ENCODE data around the gene NIPA2.

Gene NIPA2

DNA sequence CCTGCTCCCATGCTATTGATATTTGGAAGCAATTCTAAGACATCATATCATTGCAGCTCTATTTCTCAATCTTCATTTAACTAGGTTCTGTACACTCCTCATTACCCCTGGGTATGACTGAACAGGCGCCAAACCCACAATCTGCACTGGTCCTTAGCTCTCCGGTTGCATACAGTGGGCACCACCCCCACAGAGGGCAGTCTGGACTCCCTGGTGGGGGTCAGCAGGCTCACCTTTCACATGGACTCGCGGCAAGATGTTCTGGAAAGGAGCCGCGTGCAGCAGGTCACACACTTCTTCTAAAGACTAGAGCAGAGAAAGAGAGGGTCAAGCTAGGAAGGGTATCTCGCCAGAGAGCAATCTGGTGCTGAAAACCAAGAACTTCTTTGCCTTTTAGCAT is 36.5 kb downstream of the NIPA2 start:
- intact Hi-C loops (cut with micrococcal nuclease): loop anchor here (10.0 kb wide), 2 partner anchors 60 to 150 kb away; no protein-coding TSS in a partner anchor
- Mint-ChIP-seq H3K4me1 (ENCODE audit: low read depth) (no peaks in the 10 kb centered on the region), H3K27me3 (no peaks in the 10 kb centered on the region), H3K36me3 (ENCODE audit: low read depth) (peaks cover 100% of the 10 kb centered on the region), H3K27ac (no peak overlapping the region), H3K4me3 (no peak overlapping the region), H3K9me3 (no peaks in the 10 kb centered on the region)

DNA sequence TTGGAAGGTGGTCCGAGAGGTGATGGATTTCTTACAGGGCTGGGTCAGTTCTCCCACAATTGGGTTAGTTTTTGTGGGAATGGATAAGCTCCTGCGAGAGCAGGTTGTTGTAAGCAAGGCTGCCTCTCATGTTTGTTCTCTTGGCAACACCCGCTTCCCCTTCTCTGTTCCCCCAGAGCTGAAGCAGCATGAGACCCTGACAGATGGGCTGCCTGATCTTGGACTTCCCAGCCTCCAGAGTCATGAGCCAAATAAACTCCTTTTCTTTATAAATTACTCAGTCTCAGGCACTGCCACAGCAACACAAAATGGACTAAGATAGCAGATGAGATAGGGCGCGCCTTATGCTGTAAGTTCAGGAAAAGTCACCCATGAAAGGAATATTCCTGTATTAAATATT is 38.7 kb downstream of the NIPA2 start:
- Mint-ChIP-seq H3K27me3 (no peaks in the 10 kb centered on the region), H3K9me3 (no peaks in the 10 kb centered on the region), H3K27ac (no peak overlapping the region), H3K36me3 (ENCODE audit: low read depth) (peaks cover 100% of the 10 kb centered on the region), H3K4me1 (ENCODE audit: low read depth) (no peaks in the 10 kb centered on the region), H3K4me3 (no peak overlapping the region)
- intact Hi-C loops (cut with micrococcal nuclease): loop anchor here (10.0 kb wide), 2 partner anchors 58 to 148 kb away; no protein-coding TSS in a partner anchor

DNA sequence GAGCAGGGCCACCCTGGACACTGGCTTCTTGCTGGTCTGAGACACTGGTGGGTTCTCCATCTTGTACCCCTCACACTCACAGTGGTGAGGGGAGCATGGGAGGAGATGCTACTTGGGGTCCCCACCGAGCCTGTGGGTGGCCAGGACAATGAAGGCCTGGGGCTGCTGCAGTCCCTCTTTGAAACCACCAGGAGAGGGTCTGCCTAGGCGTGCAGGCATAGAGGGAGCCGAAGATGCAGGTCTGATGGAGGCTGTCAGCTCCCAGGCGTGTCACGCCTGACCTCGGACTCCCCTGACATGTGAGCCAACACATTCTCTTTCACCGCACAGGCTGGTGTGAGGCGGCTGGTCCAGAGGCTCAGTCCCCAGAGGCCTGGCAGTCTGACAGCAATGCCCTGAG is 39.1 kb downstream of the NIPA2 start:
- Mint-ChIP-seq H3K4me3 (no peak overlapping the region), H3K36me3 (ENCODE audit: low read depth) (peaks cover 100% of the 10 kb centered on the region), H3K27ac (no peak overlapping the region), H3K9me3 (no peaks in the 10 kb centered on the region), H3K27me3 (no peaks in the 10 kb centered on the region), H3K4me1 (ENCODE audit: low read depth) (no peaks in the 10 kb centered on the region)
- intact Hi-C loops (cut with micrococcal nuclease): loop anchor here (10.0 kb wide), 2 partner anchors 57 to 147 kb away; no protein-coding TSS in a partner anchor

- Mint-ChIP-seq H3K27me3 (no peaks in the 10 kb centered on the region), H3K4me1 (ENCODE audit: low read depth) (no peaks in the 10 kb centered on the region), H3K27ac (no peak overlapping the region), H3K36me3 (ENCODE audit: low read depth) (peaks cover 100% of the 10 kb centered on the region), H3K9me3 (no peaks in the 10 kb centered on the region), H3K4me3 (no peak overlapping the region)
- intact Hi-C loops (cut with micrococcal nuclease): loop anchor here (10.0 kb wide), 2 partner anchors 57 to 147 kb away; no protein-coding TSS in a partner anchor
Observed at GRCh38 chr15:22878103-22878502, 39.6 kb downstream of the NIPA2 start.

DNA sequence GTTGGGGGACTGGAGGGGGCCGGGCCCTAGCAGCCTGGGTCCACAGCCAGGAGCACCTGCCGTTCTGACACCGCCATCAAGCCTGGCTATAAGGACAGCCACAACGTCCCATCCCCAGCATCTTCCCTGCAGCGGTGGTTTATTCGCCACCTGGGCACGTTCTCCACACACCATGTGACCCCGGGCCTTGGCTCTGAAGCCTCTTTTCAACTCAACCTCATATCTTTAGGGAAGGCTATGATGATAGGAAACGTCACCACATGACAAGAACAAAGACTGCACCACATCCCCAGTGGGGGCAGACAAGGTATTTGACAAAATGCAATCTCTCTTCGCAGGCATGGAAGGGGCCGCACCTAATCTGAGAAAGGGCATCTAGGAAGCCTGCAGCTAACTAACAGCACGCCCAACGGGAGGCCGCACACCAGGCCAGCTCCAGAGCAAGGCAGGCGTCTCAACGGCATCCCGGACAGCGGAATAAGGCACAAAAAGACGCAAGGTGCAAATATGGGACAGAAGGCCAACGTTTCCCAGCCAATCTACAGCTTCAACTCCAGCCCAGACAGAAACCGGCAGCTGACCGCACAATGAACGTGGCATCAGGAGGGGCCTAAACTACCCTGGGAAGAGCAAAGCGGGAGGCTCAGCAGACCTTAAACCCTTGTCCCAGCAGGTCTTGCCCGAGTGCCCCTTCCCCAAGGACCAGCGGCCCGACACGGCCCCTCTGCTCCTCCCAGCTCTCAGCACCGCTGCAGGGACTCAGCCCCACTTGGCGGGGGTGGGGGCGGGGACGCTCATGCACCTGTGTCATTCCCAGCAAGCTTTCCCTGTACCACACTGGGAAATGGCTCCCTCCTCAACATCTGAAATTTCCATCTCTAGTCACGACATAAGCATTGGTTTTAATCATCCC is 41.9 kb downstream of the NIPA2 start:
- Mint-ChIP-seq H3K9me3 (no peaks in the 10 kb centered on the region), H3K4me1 (ENCODE audit: low read depth) (no peaks in the 10 kb centered on the region), H3K27ac (no peak overlapping the region), H3K36me3 (ENCODE audit: low read depth) (peaks cover 100% of the 10 kb centered on the region), H3K27me3 (no peaks in the 10 kb centered on the region), H3K4me3 (no peak overlapping the region)
- intact Hi-C loops (cut with micrococcal nuclease): no loop called here

DNA sequence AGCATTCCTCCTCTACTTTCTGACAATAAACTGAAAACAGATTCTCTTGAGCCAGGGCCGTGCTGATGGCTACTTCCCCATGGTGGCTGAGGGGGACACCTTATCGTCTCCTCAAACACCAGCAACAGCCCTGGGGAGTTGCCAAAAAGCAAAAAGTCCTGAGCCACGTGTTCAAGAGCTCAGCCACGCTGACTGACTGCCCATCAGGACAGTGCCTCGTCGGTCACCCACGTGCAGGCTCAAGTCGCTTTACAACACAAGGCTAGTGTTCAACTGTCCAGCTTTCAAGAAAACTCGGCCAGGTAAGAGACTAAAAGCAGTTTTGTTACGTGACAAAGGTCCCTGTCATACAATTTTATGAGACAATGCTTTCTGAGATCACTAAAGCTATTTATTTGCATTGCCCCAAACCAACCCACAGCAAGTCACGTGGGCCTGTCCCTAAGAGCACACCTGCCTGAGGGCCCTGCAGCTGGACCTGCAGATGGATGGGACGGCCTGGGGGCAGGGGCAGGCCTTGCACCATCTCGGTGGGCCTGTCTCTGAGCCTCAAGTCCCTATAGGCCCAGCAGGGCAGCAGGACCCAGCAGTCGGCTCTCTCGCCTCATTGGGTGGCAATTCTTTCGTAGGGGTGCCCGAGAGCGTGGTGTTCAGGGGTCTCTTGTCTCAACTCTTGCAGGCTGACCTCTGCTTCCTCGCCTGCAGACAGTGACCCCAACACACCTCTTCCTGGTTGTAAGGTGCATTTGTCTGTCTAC is 42.7 kb downstream of the NIPA2 start:
- Mint-ChIP-seq H3K27me3 (no peaks in the 10 kb centered on the region), H3K9me3 (no peaks in the 10 kb centered on the region), H3K4me3 (no peak overlapping the region), H3K4me1 (ENCODE audit: low read depth) (no peaks in the 10 kb centered on the region), H3K36me3 (ENCODE audit: low read depth) (peaks cover 100% of the 10 kb centered on the region), H3K27ac (no peak overlapping the region)
- intact Hi-C loops (cut with micrococcal nuclease): no loop called here

GRCh38 chr15:22881739-22882440 is 43.4 kb downstream of the NIPA2 start:
- Mint-ChIP-seq H3K27ac (no peak overlapping the region), H3K4me3 (no peak overlapping the region), H3K36me3 (ENCODE audit: low read depth) (peaks cover 100% of the 10 kb centered on the region), H3K4me1 (ENCODE audit: low read depth) (no peaks in the 10 kb centered on the region), H3K9me3 (no peaks in the 10 kb centered on the region), H3K27me3 (no peaks in the 10 kb centered on the region)
- intact Hi-C loops (cut with micrococcal nuclease): no loop called here

DNA sequence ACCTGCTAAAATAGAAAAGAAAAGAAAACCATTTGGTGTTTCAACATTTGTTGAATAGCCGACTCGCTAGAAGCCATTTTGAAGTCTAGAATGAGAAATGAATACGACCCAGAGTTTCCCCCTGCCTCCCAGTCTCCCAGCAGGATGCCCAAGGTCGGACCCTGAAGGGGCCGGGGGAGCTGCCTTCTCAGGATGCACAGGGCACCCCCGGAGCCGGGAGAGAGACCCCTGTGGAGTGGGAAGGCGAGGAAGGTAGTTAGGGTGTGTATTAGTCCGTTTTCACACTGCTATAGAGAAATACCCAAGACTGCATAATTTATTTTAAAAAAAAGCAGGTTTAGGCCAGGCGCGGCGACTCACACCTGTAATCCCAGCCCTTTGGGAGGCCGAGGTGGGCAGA is 44.7 kb downstream of the NIPA2 start:
- intact Hi-C loops (cut with micrococcal nuclease): no loop called here
- no peaks in the 10 kb centered on the region for H3K9me3 Mint-ChIP-seq
- peaks cover 100% of the 10 kb centered on the region for H3K36me3 Mint-ChIP-seq (ENCODE audit: low read depth)
- no peaks in the 10 kb centered on the region for H3K4me1 Mint-ChIP-seq (ENCODE audit: low read depth)
- H3K27me3 Mint-ChIP-seq: no peaks in the 10 kb centered on the region
- H3K27ac Mint-ChIP-seq: no peak overlapping the region
- no peak overlapping the region for H3K4me3 Mint-ChIP-seq

GRCh38 chr15:22884344-22884743 is 45.9 kb downstream of the NIPA2 start:
- intact Hi-C loops (cut with micrococcal nuclease): no loop called here

DNA sequence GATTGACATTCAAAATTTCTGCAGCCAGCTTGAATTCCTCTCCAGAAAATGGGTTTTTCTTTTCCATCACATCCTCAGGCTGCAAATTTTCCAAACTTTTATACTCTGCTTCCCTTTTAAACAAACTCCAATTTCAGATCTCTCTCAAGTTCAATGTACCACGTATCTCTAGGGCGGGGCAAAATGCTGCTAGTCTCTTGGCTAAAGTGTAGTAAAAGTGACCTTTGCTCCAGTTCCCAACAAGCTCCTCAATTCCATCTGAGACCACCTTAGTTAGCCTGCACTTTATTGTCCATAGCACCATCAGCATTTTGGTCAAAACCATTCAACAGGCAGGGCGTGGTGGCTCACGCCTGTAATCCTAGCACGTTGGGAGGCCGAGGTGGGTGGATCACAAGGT is 46.7 kb downstream of the NIPA2 start:
- H3K27ac Mint-ChIP-seq: no peak overlapping the region
- H3K9me3 Mint-ChIP-seq: no peaks in the 10 kb centered on the region
- intact Hi-C loops (cut with micrococcal nuclease): no loop called here
- H3K36me3 Mint-ChIP-seq (ENCODE audit: low read depth): peaks cover 100% of the 10 kb centered on the region
- H3K4me3 Mint-ChIP-seq: no peak overlapping the region
- no peaks in the 10 kb centered on the region for H3K27me3 Mint-ChIP-seq
- H3K4me1 Mint-ChIP-seq (ENCODE audit: low read depth): no peaks in the 10 kb centered on the region

More at GRCh38 chr15:22884344-22884743, 45.9 kb downstream of the NIPA2 start:
- Mint-ChIP-seq H3K27me3 (no peaks in the 10 kb centered on the region), H3K4me1 (ENCODE audit: low read depth) (no peaks in the 10 kb centered on the region), H3K27ac (no peak overlapping the region), H3K36me3 (ENCODE audit: low read depth) (peaks cover 100% of the 10 kb centered on the region), H3K9me3 (no peaks in the 10 kb centered on the region), H3K4me3 (no peak overlapping the region)

DNA sequence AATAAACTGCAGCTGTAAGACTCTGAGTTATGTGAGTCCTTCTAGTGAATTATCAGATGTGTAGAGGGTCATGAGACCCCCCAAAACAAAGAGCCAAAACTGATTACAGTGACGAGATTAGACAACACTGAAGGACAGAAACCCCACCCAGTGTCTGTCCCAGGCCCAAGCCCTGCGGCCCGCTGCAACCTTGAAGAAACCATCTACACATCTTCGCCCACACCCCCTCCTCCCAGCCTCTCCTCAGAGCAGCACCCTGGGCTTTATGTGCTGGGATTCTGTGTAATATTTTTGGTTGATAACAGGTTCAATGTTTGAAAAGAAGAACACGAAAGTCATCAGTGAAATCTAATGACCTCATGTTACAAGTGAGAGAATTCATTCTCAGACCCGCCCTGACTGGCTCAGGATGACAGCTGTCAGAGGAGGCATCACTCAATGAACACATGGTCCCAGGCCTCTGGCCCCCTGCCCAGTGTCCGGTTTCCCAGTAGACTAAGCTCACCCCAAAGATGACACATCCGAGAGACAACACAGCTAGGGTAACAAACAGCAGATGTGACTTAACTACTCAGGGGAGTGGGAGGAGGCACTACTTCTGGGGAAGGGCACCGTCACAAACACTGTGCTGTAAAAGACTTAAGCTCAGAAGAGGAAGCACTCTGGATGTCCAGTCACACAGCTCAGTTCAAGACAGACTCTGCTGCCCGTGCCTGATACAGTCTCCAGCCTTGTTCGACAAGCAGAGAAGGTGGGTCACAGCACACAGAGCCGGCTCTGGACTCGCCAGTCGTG is 48.9 kb downstream of the NIPA2 start:
- peak overlapping the region; percentile 61 for H3K27ac Mint-ChIP-seq
- H3K9me3 Mint-ChIP-seq: no peaks in the 10 kb centered on the region
- no peaks in the 10 kb centered on the region for H3K4me1 Mint-ChIP-seq (ENCODE audit: low read depth)
- intact Hi-C loops (cut with micrococcal nuclease): no loop called here
- H3K27me3 Mint-ChIP-seq: no peaks in the 10 kb centered on the region
- H3K36me3 Mint-ChIP-seq (ENCODE audit: low read depth): peaks cover 100% of the 10 kb centered on the region
- no peak overlapping the region for H3K4me3 Mint-ChIP-seq

DNA sequence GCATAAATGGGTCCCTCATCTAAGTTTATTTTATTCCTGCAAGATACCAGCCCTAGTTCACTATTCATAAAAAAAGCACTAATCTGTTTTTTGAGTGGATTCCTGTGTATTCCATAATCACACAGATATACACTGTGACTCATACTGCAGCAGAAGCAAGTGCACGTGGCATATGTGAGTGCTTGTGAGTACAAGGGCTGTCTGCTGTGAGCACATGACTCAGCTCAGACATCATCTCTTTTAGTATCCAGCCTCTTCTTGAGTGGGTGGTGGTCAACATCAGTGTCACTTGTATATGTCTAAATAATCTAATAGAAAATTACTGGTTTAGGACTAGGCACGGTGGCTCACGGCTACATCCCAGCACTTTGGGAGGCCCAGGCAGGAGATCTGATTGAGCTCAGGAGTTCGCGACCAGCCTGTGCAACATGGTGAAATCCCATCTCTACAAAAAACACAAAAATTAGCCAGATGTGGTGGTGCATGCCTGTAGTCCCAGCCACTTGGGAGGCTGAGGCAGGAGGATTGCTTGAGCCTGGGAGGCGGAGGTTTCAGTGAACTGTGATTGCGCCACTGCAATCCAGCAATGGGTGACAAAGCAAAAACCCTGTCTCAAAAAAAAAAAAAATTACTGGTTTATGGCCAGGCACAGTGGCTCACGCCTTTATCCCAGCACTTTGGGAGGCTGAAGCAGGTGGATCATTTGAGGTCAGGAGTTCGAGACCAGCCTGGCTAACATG is 49.8 kb downstream of the NIPA2 start:
- peak overlapping the region; percentile 61 for H3K27ac Mint-ChIP-seq
- no peak overlapping the region for H3K4me3 Mint-ChIP-seq
- intact Hi-C loops (cut with micrococcal nuclease): no loop called here
- no peaks in the 10 kb centered on the region for H3K27me3 Mint-ChIP-seq
- no peaks in the 10 kb centered on the region for H3K4me1 Mint-ChIP-seq (ENCODE audit: low read depth)
- H3K36me3 Mint-ChIP-seq (ENCODE audit: low read depth): peaks cover 100% of the 10 kb centered on the region
- H3K9me3 Mint-ChIP-seq: no peaks in the 10 kb centered on the region
